Activated CD4-positive, CD25-positive, alpha-beta regulatory T cell (primary cell): Measurements from ENCODE around the gene RPS21.
"Not testable (repeated sequence)": the region's sequence is repeated elsewhere in the genome, so short reads cannot be mapped to it uniquely, and the experiment has no call there.

Experiments used
- DNase-seq, 4 experiments: peaks; one replicate each; lab custom pipeline; 2025; lab: John Stamatoyannopoulos, UW

The RPS21 gene

GRCh38 chr20:62411479-62412193 lies 24.7 kb downstream of the RPS21 start:
- no peak for DNase-seq

- no peak for DNase-seq
Measured at GRCh38 chr20:62412194-62413024, 25.5 kb downstream of the RPS21 start.

DNA sequence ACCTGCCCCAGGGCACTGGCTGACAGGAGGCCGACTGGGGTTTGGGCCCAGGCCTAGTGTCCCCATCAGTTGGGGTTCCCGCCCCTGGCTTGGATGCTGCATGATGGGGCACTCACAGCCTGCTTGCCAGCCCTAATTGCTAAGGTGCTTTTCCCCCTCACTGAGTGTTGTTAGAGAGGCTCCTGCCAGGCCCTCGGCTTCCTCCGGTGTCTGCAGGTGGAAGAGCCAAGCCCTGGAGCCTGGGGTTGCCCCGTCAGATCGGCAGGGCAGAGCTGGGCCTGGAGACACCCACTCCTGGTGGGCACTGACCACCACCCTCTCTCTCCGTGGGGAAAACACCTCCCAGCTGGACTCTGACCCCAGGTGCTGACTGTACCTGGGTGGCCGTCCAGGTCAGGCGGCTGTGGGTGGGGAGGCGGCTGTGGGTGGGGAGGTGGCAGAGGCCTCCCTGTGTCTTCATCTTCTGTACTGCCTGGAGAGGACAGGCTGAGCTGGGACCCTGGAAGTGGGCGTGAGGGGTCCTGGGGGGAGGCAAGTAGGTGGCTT lies 26.2 kb downstream of the RPS21 start:
- no peak for DNase-seq

DNA sequence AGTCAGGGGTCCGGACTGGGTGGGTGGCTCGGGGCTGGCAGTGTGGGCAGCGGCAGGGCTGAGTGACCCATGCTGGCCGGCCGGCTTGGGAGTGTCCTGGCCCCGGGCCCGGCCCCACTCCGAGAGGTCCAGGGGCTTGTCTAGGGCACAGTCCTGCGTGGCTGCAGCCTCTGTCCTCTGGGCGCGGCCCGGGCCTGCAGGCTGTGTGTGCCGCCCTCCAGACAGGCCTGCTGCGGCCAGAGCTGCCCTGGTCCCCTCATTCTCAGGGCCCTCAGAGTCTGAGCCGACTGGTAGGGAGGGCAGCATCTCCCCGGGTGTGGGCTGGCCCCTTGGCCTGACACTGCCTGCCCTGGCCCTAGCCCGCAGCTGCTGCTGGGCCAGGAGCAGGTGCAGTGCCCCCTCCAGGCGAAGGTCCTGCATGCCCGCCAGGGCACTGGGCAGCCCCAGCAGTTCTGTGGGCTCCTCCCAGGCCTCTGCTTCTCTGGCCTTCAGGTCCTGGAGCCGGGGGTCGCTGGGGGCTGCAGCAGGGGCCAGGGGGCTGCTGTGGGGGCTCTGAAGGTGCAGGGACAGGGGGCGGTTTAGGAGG lies 27.1 kb downstream of the RPS21 start:
- no peak for DNase-seq

GRCh38 chr20:62415354-62416111 lies 28.6 kb downstream of the RPS21 start:
- DNase-seq, result no peak

- no peak for DNase-seq
Measured at GRCh38 chr20:62416651-62417637, 30.0 kb downstream of the RPS21 start.

DNA sequence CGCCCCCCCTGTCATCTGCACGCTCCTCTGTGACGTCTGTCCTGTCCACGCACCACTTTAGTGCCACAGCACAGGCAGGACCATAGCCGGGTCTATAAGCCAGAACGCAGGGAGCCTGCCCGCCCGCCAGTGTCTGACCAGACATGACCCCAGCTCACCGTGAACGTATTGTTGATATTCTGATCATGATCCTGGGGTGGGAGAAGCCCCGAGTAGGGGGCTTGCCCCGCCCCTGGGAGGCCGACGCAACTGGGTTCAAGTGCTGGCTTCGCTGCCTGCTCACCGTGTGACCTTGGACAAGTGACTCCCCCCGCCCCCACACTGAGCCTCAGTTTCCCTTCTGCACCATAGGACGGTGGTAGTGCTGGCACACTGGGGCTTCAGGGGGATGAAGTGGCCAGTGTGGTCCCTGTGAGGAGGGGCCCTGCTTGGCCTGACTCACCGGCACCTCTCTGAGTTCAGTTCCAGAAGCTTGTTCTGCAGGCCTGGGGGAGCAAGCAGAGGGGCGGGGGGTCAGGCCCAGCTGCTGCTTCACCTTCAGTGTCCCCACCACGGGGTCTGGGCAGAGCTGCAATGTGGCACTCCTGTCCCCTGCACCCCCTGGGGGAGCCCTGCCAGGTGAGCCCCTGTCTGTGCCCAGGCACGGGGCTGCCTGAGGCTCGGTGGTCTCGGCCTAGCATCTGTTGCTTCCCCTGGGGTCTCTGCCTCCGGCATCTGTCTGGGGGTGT lies 31.2 kb downstream of the RPS21 start:
- no peak for DNase-seq

GRCh38 chr20:62418709-62419487 lies 32.0 kb downstream of the RPS21 start:
- no peak for DNase-seq

- DNase-seq, result no peak
Measured at GRCh38 chr20:62419759-62420158, 32.9 kb downstream of the RPS21 start.

GRCh38 chr20:62420846-62421715 lies 34.2 kb downstream of the RPS21 start:
- no peak for DNase-seq

DNA sequence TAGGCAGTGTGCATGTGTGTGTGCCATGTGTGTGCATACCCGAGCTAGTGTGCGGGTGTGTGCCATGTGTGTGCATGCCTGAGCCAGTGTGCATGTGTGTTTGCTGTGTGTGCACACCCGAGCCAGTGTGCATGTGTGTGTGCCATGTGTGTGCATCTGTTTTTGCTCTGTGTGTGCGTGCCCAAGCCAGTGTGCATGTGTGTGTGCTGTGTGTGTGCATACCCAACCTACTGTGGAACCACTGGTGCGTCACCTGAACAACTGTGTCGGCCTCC lies 34.8 kb downstream of the RPS21 start:
- DNase-seq, result no peak

DNA sequence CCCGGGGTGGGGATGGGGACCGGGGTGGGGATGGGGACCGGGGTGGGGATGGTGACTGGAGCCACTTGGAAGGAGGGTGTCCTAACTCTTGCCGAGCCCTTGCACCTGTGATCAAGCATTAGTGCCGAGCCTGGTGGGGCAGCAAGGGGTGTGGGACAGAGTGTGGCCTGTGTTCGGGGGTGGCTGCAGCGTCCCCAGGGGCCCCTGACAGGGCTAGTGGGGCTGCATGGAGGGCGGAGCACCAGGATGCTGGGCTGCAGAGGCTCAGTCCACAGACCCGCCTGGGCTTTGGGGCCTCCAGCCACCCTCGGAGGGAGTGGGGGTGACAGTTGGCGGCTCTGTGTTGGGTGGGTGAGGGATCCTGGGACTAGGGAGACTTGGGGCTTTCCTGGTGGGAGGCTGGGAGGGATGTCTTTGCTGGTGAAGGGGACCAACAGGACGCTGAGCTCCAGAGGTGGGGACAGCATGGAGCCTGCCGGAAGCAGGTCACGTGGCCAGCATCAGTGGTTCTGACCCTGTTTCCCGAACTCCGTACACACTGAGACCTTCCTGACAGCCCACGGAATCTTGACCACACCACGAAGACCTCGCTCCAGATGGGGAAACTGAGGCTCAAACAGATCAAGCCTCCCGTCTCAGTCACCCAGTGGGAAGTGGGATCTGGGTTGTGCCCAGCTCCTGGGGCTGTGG lies 35.9 kb downstream of the RPS21 start:
- no peak for DNase-seq

DNA sequence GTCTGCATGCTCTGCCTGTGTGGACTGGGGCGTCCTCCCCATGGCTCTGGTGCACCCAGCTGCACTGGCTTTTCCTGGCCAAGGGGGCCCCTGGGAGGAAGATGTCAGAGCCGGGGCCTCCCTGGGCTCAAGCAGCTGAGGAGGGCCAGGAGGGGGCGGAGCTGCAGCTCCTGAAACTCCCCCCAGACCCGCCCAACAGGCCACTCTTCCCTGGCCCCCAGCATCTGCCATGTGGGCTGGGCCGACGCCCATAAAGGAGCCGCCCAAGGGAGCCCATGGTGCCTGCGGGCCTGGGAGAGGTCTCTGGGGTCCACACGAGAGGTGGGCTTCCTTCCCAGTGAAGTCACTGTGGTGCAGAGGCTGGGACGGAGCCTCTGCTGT lies 36.4 kb downstream of the RPS21 start:
- DNase-seq, result no peak

DNA sequence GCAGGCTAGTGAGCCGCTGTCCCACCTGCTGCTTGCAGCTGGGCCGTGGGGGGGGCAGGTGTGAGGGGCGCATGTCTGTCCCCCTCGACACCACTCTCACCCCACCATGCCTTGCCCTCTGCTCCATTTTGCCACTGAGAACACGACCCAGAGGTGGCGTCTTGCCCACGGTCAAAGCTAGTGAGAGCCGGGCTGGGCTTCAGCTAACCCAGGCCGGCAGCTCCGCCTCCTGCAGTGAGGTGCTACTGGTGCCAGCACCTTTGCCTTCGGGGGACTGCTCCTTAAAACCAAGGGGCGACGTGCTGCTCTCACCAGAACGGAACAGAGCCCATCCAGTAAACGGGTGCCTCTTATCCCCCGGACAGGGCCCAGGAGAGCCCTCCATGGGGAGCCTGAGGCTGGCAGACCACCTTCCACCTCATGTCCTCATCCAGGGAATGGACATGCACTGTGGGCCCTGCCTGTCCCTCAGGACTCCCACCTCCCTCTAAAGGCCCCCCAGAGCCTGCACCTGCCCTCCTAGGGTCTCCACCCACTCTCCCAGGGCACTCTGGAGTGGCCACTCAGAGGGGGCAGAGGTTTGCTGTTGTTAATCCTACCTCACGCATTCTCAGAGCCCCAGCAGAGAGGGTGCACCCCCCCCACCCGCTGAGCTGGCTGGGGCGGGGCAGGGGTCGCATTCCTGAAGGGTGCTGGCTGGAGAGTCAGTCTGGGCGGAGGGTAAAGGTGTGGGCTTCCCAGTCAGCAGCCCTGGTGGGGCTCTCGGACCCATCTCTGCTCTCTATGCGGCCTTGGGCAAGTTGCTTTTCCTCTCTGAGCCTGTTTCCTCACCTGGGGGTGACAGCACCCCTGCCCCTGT lies 37.6 kb downstream of the RPS21 start:
- no peak for DNase-seq

DNA sequence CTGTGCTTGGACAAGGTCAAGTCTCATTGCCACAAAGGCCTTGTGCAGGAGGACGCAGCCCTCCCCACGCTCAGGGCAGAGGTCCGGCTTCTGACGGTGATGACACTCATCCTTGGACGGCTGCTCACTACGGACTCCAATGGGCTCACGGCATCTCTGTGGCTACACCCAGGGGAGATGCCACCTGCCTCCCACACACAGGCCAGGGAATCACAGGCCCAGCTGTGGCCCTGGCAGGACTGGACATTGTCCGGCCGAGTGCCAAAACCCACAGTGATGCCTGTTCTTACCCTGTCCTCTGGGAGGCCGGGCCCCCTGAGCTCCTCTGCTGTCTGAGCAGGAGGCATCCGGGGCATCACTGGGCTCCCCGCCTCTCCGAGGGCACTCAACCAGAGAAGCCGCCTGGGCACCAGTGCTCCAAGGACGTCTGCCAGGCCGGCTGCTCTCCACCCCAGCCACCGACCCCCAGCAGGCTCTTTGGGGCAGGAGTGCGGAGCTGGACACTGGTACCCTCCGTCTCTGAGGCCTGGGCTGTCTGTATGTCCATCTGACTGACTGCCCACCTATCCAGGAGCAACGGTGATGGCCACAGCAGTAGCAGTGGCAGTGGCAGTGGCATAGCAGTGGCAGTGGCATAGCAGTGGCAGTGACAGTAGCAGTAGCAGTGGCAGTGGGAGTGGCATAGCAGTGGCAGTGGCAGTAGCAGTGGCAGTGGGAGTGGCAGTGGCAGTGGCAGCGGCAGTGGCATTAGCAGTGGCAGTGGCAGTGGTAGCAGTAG lies 38.6 kb downstream of the RPS21 start:
- DNase-seq, result no peak

- not testable (repeated sequence) for DNase-seq
Measured at GRCh38 chr20:62426059-62426348, 39.1 kb downstream of the RPS21 start.
